IPS-NIHi7 (cell line): ENCODE measurements around the gene KRT36.

ENCODE experiments used
- DNase-seq: peaks from one replicate; pipeline ENCODE4 v3.0.0; 2012; ENCODE audit warnings: mixed read lengths; ENCODE audit errors: extremely low spot score

Gene KRT36

DNA sequence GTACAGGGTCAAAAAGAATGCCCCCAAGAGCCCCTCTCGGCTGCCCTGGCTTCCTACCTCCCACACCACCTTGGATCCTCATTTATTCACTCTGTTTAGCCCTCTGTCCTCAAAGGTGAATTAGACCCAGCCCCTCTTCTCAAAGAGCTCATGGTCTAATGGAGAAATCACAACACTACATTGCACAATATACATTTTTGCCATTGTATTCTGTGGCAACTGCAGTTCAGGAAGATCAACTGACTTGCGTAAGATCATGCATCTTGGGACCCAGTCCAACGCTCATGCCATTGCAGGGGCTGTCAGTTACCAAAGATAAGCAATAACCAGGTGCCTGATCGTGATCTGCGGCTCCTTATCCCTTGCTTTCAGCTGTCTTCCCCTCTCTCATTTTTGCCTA, 50.3 kb downstream of the KRT36 start:
- DNase-seq = no peak

DNA sequence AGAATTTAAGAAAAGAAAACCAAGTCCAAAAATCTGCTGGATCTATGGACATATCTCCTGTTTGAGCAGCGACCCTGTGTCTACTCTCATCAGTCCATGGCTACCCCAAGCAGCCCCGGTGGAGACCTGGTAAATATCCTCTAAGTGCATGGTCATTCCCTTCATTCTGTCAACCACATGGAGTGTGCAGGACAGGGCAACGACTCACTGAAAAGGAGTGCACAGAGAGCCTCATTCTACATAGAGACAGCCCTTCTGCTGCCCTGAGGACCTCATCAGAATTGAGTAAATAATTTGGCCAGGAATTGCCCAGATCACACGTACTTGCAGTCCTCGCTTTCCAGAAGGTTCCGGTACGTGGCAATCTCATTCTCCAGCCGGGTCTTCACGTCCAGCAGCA, 51.9 kb downstream of the KRT36 start:
- no peak for DNase-seq

DNA sequence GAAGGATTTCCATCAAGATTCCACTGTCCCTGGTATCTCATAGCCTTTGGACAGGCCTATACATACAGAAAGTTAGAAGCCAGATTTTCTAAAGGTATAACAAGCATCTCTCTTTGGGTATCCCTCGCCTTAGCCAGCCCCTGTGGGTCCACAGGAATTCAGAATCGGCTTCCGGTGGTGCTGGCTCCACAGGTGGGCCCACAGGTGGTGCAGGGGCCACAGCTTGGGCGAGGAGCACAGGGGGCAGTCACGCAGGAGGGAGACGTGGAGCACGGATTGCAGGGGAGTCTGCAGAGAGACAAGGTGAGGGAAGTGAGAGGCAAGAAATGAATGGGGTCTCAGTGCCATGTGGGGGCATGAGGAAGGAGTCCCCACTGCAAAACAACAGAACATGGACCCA, 52.5 kb downstream of the KRT36 start:
- no peak for DNase-seq
